Keratinocyte (primary cell): ENCODE results near the gene MARCHF2.

ENCODE experiments used
- EZH2 ChIP-seq: IDR thresholded peaks from one replicate; pipeline ENCODE4 v1.6.1; 2012; ENCODE audit warnings: inconsistent platforms, mild to moderate bottlenecking, low read length, moderate library complexity
- TF ChIP-seq, protein P1 (sequence below), 3 experiments: IDR thresholded peaks in 1 of 3; conservative IDR thresholded peaks in 1 of 3; optimal IDR thresholded peaks in 1 of 3; 2 replicates in 2 of 3; 3 replicates in 1 of 3; pipeline versions ENCODE3 to v1.5.1; 2011; ENCODE audit warnings: low read length in 3 of 3, mild to moderate bottlenecking in 3 of 3, moderate library complexity in 2 of 3, control low read depth in 1 of 3, inconsistent platforms in 1 of 3; ENCODE audit not compliant: insufficient read depth in 2 of 3; ENCODE audit errors: extremely low read depth in 1 of 3

DNA sequence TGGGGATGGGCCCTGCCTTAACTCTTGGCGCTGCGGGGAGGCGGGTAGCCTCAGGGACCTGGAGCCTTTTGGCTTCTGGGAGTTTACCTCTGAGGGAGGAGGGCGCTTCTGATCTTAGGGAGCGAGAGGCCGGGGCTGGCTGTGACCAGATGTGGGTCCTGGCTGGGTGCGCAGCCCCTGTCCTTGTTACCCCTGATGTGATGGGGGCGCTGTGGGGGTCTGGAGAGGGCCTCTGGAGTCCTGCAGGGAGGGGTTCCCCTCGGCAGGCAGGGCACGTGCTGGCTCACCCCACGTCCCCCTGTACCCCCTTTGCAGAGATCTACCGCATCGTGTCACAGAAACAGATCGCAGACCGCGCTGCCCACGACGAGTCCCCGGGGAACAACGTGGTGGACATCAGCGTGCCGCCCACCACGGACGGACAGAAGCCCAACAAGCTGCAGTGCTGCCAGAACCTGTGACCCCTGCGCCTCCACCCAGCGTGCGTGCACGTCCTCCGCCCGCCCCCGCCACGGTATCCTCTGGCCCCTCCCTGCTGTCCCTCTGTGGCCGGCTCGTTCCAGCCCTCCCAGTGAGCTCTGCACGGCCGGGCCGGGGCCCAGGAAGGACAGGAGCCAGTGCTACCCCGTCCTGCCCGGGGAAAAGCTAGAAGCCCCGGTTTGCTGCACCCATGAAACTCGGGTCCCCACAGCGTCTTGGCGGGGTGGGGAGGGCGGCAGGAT, 9.8 kb upstream of the MARCHF2 start:
- TF ChIP-seq, protein P1, sequence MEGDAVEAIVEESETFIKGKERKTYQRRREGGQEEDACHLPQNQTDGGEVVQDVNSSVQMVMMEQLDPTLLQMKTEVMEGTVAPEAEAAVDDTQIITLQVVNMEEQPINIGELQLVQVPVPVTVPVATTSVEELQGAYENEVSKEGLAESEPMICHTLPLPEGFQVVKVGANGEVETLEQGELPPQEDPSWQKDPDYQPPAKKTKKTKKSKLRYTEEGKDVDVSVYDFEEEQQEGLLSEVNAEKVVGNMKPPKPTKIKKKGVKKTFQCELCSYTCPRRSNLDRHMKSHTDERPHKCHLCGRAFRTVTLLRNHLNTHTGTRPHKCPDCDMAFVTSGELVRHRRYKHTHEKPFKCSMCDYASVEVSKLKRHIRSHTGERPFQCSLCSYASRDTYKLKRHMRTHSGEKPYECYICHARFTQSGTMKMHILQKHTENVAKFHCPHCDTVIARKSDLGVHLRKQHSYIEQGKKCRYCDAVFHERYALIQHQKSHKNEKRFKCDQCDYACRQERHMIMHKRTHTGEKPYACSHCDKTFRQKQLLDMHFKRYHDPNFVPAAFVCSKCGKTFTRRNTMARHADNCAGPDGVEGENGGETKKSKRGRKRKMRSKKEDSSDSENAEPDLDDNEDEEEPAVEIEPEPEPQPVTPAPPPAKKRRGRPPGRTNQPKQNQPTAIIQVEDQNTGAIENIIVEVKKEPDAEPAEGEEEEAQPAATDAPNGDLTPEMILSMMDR (optimal IDR thresholded peaks at IDR 0.05 in 1 of 3, IDR thresholded peaks at IDR 0.05 in 1 of 3, conservative IDR thresholded peaks at IDR 0.05 in 1 of 3; ENCODE audit: extremely low read depth in 1 of 3, insufficient read depth in 2 of 3, low read length in 3 of 3), result no peak
- TF ChIP-seq EZH2, result no peak
